GM18508 (cell line): Measurements from ENCODE around the gene NPEPL1.

Source experiments
- ATAC-seq: cut with Tn5 transposase; IDR thresholded peaks from one replicate; pipeline ENCODE4 v1.9.1; 2021; ENCODE audit warnings: moderate number of reproducible peaks; ENCODE audit not compliant: insufficient read depth, unreplicated experiment

Gene NPEPL1

DNA sequence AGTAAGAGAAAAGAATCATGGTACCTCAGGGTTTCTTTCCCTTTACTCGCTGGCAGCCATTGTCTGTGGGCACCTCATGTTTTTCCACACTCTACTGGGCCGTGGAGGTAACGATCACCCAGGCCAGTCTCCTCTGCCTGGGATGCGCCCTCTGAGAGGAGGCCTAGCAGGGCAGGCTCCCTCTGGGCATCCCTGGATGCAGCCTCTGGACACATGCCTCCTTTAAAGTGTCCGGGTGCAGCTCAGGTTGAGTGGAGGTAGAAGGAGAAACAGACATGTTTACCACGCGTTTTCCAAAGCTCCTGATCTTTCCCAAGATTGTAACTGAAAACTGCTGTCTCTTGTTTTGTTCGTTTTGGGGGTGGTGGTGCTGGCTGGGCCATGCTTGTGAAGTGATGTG is 13.8 kb upstream of the NPEPL1 start:
- ATAC-seq: no peak

DNA sequence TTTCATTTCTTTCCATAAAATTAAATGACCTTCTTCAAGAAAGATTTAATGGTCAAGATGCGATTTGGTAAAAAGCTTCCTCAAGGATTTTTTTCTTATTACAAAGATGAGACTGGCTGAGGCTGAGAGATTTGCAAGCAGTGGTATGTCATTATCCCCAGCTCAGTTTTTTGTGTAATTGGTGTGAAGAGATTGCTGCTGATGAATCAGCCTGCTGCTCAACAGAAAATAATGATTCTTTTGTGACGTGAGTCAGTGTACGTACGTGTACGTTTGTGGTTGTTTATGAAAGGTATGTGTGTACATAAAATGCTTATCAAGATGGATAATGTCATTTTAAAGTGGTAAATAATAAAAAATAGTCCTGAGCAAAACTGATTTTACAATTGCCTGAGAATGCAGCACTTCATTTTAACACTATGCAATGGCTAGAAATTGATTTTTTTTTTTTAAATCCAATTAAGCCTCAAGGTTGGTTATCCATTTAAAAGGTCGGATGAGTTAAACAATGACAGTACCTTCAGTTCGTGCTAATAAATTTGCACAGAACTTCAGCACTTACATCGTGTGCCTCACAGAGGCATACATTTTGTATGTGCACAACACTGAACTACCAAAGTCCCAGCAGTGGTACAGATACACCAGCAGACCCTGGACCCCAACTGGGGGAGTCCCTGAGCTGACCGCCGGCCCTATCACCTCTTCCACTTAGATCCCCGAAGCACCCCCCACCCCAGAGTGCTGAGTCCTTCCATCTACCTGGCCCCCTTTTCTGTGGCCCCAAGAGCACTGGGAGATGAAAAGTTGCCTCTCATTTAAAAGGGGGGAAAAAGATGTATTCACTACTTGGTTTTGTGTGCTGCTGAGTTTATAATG is 9.7 kb upstream of the NPEPL1 start:
- ATAC-seq: no peak

DNA sequence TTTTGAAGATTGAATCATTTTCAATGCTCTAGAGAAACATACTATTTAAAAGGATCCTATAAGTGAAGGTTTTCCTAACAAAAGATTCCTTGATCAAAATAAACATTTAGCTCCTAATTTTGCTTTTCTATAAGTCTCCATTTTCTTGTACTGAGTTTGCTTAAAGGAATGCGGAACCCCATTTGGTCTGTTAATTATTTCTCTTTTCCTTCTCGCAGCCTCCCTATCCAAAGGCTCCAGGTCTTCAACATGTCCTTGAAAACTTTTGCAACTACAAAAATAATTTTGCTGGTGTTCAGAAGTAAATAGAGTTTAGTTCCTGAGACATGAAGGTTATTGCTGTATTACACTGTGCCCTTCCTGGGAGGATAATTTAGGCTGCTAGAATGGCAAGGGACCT is 8.3 kb upstream of the NPEPL1 start:
- ATAC-seq: no peak

DNA sequence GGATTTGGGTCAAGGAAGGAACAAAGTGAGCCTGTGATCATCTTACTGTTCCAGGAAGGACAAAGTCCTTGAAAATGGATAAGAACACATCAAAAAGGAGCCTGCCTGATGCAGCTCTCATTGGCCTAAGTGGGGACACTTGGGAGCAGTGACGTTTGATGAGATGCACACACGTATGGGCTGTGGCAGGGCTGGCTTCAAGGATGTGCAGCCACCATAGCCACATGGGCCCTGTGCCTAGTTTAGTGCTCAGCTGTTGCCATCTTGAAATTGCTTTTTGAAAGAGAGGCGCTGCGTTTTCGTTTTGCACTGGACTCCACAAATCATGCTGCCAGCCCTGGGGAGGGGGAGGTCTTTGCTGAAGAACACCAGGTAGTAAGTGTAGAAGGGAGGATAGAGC is 6.6 kb upstream of the NPEPL1 start:
- no peak for ATAC-seq

DNA sequence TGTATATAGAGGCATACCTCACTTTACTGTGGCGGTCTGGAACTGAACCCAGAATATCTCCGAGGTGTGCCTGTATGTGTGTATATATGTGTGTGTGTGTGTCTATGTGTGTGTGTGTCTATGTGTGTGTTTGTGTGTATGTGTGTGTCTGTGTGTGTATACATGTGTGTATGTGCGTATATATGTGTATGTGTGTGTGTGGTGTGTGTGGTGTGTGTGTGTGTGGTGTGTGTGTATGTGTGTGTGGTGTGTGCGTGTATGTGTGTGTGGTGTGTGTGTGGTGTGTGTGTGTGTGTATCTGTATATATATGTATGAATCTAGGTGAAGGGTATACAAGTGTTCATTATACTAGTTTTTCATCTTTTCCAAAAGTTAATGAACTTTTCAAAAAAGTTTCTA is 4.2 kb upstream of the NPEPL1 start:
- ATAC-seq: no peak

DNA sequence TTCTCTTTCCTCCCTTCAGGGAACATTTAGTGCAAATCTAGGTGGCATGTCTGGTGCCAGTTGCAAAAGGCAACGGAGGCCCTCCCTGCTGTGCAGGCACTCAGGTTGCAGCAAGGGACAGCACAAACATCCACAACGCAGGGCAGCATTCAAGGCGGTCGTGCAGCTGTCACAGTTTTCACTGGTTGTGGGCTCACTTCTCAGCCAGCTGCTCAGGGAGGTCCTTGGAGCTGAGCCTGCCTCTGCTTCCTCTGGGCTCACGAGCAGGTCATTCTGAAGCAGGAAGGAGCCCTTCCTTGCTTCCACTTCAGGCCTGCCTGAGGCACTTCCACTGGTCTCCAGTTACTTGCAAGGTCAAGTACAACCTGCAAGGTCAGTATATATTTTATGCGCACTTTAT is 3.8 kb upstream of the NPEPL1 start:
- ATAC-seq: no peak

DNA sequence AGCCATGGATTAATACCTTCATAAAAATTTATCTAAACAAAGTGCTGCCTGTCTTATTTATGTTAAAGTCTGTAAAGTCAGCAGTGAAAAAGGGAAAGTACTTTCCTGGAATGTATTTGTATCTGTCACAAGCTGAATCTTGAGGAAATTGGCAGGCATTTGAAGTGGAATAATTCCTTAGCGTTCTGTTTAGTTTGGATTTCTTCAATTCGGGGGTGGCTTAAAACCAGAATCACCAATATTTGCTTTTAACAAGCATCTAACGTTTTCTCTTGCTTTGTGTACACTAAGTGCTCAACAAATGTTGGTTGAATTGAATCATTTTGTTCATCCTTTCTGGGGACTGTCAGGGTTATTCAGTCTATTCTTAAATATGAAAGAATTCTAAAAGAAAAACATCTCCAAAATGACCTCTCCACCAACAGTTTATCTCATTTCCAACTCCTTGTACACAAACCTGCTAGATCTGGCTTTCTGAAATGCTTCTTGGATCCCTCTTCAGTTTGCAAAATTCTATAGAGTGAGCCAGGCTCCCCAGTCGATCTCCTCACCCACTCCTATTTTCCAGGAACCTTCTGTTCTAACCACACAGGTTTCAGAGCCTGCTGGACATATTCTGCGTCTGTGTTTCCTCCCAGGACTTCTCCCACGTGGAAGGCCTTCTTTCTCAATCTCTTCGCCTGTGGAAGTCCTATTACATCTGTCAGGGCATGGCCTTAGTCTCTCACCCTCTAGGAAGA is 2.0 kb upstream of the NPEPL1 start:
- no peak for ATAC-seq

DNA sequence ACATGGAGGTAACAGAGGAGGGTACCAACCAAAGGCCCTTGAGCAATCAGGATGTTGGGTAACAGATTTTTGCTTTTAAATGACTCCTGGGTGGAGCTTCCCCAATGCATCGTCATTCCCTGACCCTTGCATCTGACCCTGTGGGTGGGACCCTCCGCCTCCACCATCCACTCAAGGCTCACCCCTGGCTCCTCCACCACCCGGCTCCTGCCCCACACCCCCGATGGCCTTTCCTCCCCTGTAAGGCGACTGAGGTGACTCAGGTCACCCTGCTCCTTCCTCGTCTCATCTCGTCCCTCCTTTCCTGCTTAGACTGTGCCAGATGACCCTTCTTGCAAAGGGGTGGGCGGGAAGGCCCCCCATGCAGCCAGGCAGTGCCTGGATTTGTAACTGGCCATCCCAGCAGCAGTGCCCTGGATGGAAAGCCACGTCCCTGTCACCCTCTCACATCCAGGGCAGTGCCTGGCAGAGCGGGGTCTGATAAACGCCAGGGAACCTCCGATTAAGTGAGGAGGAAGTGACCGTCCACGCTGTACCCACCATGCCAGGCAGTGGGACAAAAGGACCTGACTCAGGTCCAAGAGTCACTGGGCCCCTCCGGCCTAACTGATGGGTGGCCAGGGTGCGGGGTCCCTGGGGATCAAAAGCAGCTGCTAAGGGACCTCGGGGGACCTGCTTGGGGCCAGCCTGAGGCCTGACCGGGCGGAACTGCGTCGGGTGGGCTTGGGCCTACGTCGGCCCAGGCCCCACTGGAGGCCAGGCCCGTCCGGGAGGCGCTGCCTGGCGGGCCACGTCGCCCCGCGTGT is 624 bp upstream of the NPEPL1 start:
- ATAC-seq: no peak

DNA sequence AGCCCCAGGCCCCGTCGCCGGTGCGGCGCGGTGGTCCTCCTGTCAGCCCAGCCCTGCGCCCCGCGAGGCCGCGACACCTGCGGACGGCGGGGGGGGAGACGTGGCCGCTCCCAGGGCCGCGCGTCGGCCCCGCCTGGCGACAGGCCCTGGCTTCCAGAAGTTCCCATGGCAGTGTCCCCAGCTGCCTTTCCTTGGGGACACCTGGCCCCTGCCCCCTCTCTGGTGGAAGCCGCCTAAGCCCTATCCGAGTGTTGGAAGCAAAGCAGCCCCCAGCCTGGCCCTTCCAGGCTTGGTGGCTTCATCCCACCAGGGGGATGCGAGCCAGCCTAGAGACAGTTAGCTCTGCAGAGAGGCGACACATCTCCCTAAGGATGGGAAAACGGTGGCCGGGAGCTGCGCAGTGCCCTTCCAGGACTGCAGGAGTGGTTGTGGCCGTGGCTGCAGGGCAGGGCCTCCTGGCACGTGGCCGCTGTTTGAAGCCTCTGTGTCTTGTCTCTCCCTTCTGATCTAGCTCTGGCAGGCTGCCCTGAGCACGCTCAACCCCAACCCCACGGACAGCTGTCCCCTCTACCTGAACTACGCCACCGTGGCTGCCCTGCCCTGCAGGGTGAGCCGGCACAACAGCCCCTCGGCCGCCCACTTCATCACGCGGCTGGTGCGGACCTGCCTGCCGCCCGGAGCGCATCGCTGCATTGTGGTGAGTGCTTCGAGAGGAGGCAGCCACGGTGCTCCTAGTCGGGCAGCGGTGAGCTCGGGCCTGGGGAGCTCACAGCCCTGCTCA is 816 bp downstream of the NPEPL1 start:
- no peak for ATAC-seq

DNA sequence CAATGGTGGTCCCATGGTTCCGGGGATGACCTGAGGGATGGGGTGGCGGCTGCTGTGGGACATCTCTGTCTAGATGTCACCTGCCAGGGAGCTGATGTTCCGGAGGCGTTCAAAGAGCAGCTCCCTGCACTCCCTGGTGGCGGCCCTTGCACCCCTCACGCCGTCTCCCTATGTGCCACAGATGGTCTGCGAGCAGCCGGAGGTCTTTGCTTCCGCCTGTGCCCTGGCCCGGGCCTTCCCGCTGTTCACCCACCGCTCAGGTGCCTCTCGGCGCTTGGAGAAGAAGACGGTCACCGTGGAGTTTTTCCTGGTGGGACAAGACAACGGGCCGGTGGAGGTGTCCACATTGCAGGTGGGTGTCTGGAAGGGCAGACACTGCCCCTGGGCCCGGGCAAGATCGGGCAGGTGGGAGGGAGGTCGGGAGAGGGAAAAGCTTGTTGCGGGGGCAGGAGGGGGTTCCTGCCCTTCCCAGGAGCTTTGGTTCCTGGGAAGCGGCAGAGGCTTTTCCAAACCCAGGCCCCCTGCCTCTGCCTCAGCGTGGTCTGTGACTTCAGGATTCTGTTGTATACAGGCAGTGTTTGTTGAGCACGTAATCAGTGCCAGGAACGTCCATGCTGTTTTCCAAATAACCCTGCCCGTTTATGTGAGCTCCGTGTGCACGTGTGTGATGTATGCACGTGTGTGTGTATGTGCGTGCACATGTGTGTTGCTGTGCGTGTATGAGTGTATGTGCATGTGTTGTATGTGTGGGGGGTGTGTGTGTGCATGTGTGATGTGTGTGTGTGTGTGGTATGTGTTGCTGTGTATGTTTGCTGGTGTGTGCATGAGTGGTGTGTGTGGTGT is 1.9 kb downstream of the NPEPL1 start:
- ATAC-seq: no peak

DNA sequence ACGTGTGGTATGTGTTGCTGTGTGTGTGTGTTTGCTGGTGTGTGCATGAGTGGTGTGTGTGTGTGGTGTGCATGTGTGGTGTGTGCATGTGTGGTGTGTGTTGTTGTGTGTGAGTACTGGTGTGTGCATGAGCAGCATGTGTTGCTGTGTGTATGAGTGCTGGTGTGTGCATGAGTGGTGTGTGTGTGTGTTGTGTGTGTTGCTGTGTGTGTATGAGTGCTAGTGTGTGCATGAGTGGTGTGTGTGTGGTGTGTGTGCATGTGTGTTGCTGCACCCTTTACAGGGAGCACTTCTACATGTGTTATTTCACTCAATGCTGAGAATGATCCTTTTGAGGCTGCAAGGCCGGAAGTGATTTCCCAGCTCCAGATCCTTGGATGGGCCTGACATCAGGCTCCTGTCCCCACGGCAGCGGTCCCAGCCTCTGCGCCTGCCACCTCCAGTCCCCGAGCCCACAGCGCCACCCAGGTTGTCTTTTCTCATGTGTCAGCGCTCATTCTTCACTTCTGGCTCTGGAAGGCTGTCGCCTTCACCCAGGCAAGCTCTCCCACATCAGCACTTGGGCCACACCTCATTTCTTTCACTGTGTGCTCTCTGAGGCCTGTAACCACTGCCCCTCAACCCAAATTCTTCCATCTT is 2.6 kb downstream of the NPEPL1 start:
- no peak for ATAC-seq

DNA sequence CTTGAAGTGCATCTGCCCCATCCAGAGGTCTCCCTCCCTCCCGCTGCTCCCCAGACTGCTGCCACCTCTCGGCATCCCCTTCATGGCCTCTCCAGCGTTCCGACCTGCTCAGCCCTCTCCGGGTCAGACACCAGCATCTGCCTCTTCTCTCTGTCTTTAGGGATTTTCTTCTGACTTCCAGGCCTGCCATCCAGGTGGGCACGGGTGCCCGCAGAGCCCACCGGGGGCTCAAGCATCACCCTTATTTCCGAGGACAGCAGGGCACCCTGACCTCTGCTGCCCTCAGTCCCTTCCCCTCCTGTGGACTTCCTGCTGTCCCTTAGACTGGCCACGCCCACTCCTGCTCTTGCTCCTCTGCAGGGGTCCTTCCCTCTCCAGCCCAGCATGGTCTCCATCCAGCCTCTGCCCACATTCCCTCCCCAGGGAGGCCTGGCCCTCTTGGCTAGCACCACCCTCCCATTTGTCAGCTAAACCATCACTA is 3.3 kb downstream of the NPEPL1 start:
- ATAC-seq: no peak

DNA sequence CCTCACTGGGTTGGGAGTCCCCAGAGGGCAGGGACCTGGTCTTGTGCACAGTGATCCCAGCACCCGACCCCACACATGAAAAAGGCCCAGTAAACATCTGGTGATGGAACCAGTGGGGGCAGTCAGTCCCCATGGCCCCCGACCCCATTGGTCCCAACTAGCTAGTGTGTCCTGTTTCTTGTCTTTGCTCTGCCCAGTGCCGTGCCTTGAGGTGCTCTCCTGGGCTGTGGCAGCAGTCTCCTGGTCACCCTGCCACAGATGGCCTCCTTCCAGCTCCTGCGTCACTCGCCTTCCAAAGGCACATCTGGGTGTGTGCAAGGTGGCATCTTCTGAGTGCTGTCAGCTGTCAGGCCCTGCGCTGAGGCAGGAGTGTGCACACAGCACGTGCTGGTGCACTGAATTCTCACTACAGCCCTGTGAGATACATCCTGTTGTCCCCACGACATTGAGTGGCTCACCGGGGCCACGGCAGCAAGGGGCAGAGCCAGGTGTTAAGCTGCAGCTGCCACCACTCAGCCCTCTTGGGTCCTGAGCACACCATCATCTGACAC is 3.9 kb downstream of the NPEPL1 start:
- ATAC-seq: no peak

DNA sequence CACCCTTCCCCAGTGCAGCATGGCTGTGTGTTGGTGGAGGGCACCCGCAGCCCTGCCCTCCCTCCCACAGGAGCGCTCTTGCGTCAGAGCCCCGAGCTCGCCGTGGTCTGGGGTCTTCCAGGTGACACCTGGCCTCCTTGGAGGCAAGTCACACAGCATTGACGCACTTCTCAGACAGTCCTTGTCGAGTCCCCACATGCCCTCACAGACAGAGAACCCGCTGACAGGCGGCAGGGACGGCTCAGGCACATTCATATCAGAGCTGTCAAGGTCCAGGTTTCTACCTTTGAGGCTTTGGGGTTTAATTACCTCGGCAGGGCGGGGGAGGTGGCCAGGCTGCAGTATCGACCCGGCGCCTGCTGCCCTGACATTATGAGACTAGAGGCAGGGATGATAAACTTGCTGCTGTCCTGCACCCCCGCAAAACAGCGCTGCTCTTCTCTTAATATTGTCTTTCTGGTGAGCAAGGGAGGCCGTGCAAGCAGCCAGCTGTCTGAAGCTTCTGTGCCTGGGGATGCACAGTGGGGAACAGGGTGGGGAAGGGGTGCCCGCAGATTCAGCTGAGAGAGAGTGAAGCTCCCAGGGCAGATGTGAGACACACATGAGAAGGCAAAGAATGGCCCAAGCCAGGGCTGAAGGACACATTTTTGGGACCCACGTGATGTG is 4.7 kb downstream of the NPEPL1 start:
- no peak for ATAC-seq

DNA sequence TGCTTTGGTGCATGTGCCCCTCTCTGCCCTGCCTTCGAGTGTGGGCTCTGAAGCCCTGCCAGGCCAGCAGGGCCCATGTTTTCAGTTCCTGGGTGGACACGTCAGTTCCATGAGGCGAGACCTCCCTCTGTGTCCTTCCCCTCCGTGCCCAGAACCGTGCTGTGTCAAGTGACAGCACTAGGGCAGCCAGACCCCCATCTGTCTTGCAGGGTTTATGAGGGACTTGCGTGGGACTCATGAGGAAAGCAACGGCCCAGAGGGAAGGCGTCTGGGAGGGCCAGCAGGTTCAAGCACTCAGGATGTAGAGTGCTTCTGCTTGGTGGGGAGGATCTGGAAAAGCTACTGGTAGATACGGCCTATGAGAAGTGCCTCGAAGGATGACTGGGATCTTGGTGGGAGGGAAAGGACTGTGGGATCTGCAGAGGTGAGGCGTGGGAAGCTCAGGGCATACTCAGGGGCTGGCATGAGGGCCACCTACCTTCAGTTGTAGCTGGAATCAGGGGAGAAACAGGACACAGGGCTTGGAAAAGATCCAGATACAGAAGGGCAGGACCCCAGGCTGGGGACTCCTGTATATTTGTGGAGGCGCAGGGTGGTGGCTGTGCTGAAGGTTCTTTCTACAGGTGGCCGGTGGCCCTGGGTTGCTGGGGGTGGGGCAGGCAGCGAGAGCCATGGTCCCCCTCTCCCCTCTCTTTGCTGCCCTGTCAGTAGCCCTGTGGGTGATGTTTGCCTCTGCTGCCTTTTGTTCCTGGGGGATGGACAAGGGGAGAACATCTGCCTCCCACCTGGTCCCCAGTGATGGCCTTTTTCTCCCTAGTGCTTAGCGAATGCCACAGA is 5.5 kb downstream of the NPEPL1 start:
- ATAC-seq: no peak

DNA sequence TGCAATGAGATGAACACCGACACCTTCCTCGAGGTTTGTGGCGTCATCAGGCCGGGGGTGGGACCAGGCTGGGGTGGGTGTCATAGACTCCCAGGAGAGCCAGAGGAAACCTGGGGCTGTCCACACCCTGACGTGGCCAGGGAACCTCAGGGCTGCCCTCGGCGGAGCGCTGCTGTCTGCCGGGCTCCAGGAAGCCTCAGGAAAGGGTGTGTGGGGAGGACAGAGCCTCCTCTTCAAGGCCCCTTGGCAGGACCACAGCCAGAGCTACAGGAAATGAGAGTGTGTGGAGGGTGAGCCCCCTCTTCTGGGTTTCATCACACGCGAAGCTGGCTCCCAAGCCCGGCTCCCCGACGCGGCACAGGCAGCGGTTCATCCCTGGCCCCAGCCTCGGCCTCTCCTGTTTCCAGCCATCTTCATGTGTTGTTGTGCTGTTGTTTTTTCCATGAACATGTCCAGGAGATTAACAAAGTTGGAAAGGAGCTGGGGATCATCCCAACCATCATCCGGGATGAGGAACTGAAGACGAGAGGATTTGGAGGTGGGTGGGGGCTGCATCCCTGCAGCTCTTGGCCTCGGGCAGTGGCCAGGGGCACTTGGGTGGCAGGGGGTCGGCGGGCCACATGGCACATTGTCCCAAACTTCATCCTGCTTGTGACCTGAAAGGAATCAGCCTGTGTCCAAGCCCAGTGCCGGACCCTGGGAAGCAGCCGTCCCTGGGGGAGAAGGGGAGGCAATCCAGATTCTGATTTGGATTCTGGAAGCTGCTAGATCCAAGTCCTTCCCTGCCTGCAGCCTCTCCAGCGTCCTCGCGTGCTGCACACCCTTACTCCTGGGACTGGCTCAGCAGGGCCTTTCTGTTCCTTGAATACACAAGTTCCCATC is 6.4 kb downstream of the NPEPL1 start:
- ATAC-seq: no peak
